ENCODE results near the gene SYT9.

GRCh38 chr11:7511401-7511800, 259.7 kb downstream of the SYT9 start:
- TF ChIP-seq POLR2AphosphoS5 (IDR thresholded peaks at IDR 0.05) (no peak), EZH2 (IDR thresholded peaks at IDR 0.05; ENCODE audit: borderline replicate concordance, insufficient read depth, low read length, poor library complexity, severe bottlenecking) (no peak), CTCF (IDR thresholded peaks at IDR 0.05; ENCODE audit: poor library complexity, severe bottlenecking) (no peak), EP300 (conservative IDR thresholded peaks at IDR 0.05; ENCODE audit: poor library complexity, severe bottlenecking) (no peak), RAD21 (conservative IDR thresholded peaks at IDR 0.05) (no peak), REST (IDR thresholded peaks at IDR 0.05; ENCODE audit: borderline replicate concordance) (no peak)
